Caco-2 (cell line): ENCODE data around the gene VPS8. TPM values are rescaled to one million over a fixed set of nuclear protein-coding genes. Genes with fewer than 3 reads are reported as not detected.

ENCODE experiments used
- BruUV-seq: library from RNA; stranded (reverse); fragments of 400-500 nt; replicated peaks from 2 replicates; lab custom pipeline; 2021; lab: Mats Ljungman, UMichigan
- CTCF ChIA-PET: fragments of 300-600 bp; sonication (Branson Sonifier 250); formaldehyde crosslinking; loops from one replicate; lab custom pipeline; 2022; ENCODE audit warnings: antibody characterized with exemption; lab: Charles Lee
- POLR2A ChIA-PET: fragments of 300-600 bp; sonication (Branson Sonifier 250); formaldehyde crosslinking; loops from one replicate; lab custom pipeline; 2022; ENCODE audit warnings: antibody characterized with exemption; lab: Charles Lee
- DNase-seq, 2 experiments: peaks; one replicate each; pipeline versions ENCODE4 v3.0.0 to v3.0.0-alpha.2; 2020 to 2022
- H3K27me3 ChIP-seq: replicated peaks from 2 replicates; pipeline ENCODE4 v1.6.0; 2011; ENCODE audit warnings: low read length; ENCODE audit not compliant: control insufficient read depth, insufficient read depth
- H3K36me3 ChIP-seq: 2 replicates; pipeline ENCODE4 v1.5.1; 2011; ENCODE audit warnings: low read length; ENCODE audit not compliant: control insufficient read depth, insufficient read depth
- H3K4me1 ChIP-seq: fragments of 250-450 bp; sonication (Bioruptor Pico); 2 replicates; pipeline ENCODE4 v1.5.1; 2020; ENCODE audit warnings: mild to moderate bottlenecking
- H3K4me3 ChIP-seq: 2 replicates; pipeline ENCODE4 v1.5.1; 2011; ENCODE audit warnings: low read depth, mild to moderate bottlenecking, control low read depth, low read length
- H3K9me3 ChIP-seq: fragments of 250-450 bp; sonication (Bioruptor Pico); 2 replicates; pipeline ENCODE4 v1.5.1; 2020; ENCODE audit warnings: mild to moderate bottlenecking, moderate library complexity
- H3K27ac Mint-ChIP-seq: one replicate; pipeline ENCODE4 v1.8.0; 2022; ENCODE audit warnings: mixed read lengths; ENCODE audit not compliant: unreplicated experiment
- H3K27me3 Mint-ChIP-seq: one replicate; pipeline ENCODE4 v1.8.0; 2022; ENCODE audit warnings: mixed read lengths; ENCODE audit not compliant: insufficient read depth, unreplicated experiment
- H3K36me3 Mint-ChIP-seq: one replicate; pipeline ENCODE4 v1.8.0; 2022; ENCODE audit warnings: mild to moderate bottlenecking, mixed read lengths; ENCODE audit not compliant: insufficient read depth, unreplicated experiment
- H3K4me1 Mint-ChIP-seq: one replicate; pipeline ENCODE4 v1.8.0; 2022; ENCODE audit warnings: low read depth, mixed read lengths; ENCODE audit not compliant: unreplicated experiment
- H3K4me3 Mint-ChIP-seq: one replicate; pipeline ENCODE4 v1.8.0; 2022; ENCODE audit warnings: mild to moderate bottlenecking, moderate library complexity, mixed read lengths; ENCODE audit not compliant: unreplicated experiment
- H3K9me3 Mint-ChIP-seq: one replicate; pipeline ENCODE4 v1.8.0; 2022; ENCODE audit warnings: mixed read lengths; ENCODE audit not compliant: unreplicated experiment
- intact Hi-C: fragments of 100-400 bp; cut with micrococcal nuclease; formaldehyde crosslinking; loops from one replicate; pipeline ENCODE4 v1.10.0; 2022; ENCODE audit not compliant: unreplicated experiment
- total RNA-seq: library from RNA; stranded (reverse); gene quantifications from 2 replicates; pipeline ENCODE4 v1.2.3, GENCODE V29; 2022
- TF ChIP-seq, protein P1 (sequence below), 2 experiments: fragments of 200-600 bp in 1 of 2; IDR thresholded peaks; 1 replicate in 1 of 2; 2 replicates in 1 of 2; pipeline versions ENCODE4 v1.5.1 to v1.8.0; 2011 to 2022; ENCODE audit warnings: antibody characterized with exemption in 1 of 2, control low read depth in 1 of 2, inconsistent platforms in 1 of 2, low read depth in 1 of 2, low read length in 1 of 2, mild to moderate bottlenecking in 1 of 2, moderate library complexity in 1 of 2; ENCODE audit not compliant: insufficient read depth in 1 of 2, severe bottlenecking in 1 of 2, unreplicated experiment in 1 of 2

VPS8 gene
- total RNA-seq, 1 experiment from 2014 or later: 44.7 TPM

DNA sequence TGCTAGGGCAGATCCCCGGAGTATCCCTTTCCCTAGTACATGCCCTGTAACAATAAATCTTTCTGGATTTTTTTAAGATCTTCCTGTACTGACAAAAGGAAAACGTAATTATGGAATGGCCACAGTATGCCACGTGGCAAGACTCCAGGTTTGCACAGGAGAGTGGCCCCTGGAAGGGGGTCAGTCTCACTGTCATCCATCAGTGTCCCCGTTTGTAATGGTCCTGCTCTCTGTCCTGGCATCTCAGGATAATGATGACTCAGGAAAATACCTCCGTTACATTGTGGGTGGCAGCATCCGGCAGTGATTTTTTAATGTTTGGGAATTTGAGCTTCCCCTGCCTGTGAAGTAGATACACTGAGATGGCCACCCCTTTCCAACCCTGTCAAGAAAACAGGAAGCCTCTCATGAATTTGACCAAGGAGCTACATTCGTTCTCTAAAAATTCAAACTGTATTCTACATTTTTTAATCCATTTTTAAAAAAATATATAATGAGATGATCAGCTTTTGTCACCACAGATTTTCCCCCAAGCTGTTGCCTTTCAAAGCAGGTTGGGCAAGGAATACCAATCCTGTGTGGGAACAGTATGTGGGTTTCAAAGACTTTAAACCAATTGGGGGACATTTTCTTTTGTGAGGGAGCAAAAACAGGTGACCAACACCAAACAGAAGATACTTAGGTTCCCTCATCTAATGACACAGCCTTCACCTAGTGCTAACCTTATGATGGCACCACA, 230.5 kb downstream of the VPS8 start:
- intact Hi-C loops: no loop called here
- H3K9me3 Mint-ChIP-seq: peaks cover 4% of the 10 kb centered on the region
- Histone ChIP-seq H3K4me1 (no peaks in the 10 kb centered on the region), H3K27me3 (no peaks in the 10 kb centered on the region), H3K36me3 (no peaks in the 10 kb centered on the region), H3K4me3 (no peak overlapping the region), H3K9me3 (no peaks in the 10 kb centered on the region)
- TF ChIP-seq, protein P1, sequence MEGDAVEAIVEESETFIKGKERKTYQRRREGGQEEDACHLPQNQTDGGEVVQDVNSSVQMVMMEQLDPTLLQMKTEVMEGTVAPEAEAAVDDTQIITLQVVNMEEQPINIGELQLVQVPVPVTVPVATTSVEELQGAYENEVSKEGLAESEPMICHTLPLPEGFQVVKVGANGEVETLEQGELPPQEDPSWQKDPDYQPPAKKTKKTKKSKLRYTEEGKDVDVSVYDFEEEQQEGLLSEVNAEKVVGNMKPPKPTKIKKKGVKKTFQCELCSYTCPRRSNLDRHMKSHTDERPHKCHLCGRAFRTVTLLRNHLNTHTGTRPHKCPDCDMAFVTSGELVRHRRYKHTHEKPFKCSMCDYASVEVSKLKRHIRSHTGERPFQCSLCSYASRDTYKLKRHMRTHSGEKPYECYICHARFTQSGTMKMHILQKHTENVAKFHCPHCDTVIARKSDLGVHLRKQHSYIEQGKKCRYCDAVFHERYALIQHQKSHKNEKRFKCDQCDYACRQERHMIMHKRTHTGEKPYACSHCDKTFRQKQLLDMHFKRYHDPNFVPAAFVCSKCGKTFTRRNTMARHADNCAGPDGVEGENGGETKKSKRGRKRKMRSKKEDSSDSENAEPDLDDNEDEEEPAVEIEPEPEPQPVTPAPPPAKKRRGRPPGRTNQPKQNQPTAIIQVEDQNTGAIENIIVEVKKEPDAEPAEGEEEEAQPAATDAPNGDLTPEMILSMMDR (IDR thresholded peaks at IDR 0.05; ENCODE audit: insufficient read depth in 1 of 2, low read depth in 1 of 2, low read length in 1 of 2, severe bottlenecking in 1 of 2, unreplicated experiment in 1 of 2): no peak
- ChIA-PET POLR2A (no interaction called here), CTCF (no interaction called here)
- no peak overlapping the region for H3K27ac Mint-ChIP-seq
- no peak overlapping the region for H3K4me3 Mint-ChIP-seq
- no peaks in the 10 kb centered on the region for H3K4me1 Mint-ChIP-seq
- H3K27me3 Mint-ChIP-seq: no peaks in the 10 kb centered on the region
- DNase-seq: no peak
- no peaks in the 10 kb centered on the region for H3K36me3 Mint-ChIP-seq
- BruUV-seq: no TSS peak

DNA sequence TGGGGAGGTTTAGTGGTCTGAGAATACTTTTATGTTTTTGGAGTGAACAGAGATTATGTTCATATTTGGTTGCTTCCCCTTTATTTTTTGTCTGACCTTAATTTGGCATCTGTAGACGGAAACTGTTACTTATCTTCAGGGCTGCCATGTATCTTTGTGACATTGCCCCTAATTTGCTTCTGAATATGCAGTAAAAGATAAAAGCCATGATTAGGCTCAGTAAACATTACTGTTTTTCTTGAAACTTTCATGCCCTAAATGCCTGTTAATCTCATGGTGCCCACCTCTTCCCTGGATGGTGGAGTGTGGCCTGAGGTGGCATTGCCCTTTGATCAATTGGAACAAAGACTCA, 234.2 kb downstream of the VPS8 start:
- intact Hi-C loops: no loop called here
- TF ChIP-seq, protein P1 (IDR thresholded peaks at IDR 0.05; ENCODE audit: insufficient read depth in 1 of 2, low read depth in 1 of 2, low read length in 1 of 2, severe bottlenecking in 1 of 2, unreplicated experiment in 1 of 2): no peak
- Histone ChIP-seq H3K27me3 (no peaks in the 10 kb centered on the region), H3K4me3 (no peak overlapping the region), H3K36me3 (no peaks in the 10 kb centered on the region), H3K4me1 (no peaks in the 10 kb centered on the region), H3K9me3 (no peaks in the 10 kb centered on the region)
- no peaks in the 10 kb centered on the region for H3K4me1 Mint-ChIP-seq
- no peak overlapping the region for H3K4me3 Mint-ChIP-seq
- POLR2A ChIA-PET: no interaction called here
- no peaks in the 10 kb centered on the region for H3K36me3 Mint-ChIP-seq
- no peak overlapping the region for H3K27ac Mint-ChIP-seq
- CTCF ChIA-PET: no interaction called here
- DNase-seq: no peak
- H3K27me3 Mint-ChIP-seq: no peaks in the 10 kb centered on the region
- BruUV-seq: no TSS peak
- no peaks in the 10 kb centered on the region for H3K9me3 Mint-ChIP-seq

DNA sequence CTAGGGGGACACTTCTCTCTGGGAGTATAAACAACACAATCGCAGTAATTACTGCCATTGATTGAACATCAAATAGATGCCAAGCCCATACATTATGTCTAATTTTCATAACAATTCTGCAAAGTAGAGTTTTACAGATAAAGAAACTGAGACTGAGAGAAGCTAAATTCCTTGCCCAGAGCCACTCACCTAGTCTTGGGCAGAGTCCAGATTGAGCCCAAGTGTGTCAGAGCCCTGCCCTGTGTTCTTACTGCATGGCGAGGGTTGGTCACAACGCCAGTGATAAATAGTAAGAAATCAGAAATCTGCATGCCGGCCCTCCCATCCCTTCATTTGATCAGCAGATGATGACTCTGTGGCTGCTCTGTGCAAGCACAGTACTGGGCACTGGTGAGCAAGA, 234.6 kb downstream of the VPS8 start:
- Mint-ChIP-seq H3K4me3 (no peak overlapping the region), H3K9me3 (no peaks in the 10 kb centered on the region), H3K27ac (no peak overlapping the region), H3K4me1 (no peaks in the 10 kb centered on the region), H3K27me3 (no peaks in the 10 kb centered on the region), H3K36me3 (no peaks in the 10 kb centered on the region)
- POLR2A ChIA-PET: no interaction called here
- H3K9me3 ChIP-seq: no peaks in the 10 kb centered on the region
- H3K27me3 ChIP-seq: no peaks in the 10 kb centered on the region
- no peak for DNase-seq
- H3K4me1 ChIP-seq: no peaks in the 10 kb centered on the region
- intact Hi-C loops: no loop called here
- TF ChIP-seq, protein P1 (IDR thresholded peaks at IDR 0.05; ENCODE audit: insufficient read depth in 1 of 2, low read depth in 1 of 2, low read length in 1 of 2, severe bottlenecking in 1 of 2, unreplicated experiment in 1 of 2): no peak
- CTCF ChIA-PET: no interaction called here
- no peak overlapping the region for H3K4me3 ChIP-seq
- no TSS peak for BruUV-seq
- no peaks in the 10 kb centered on the region for H3K36me3 ChIP-seq
